Umbilical cord (tissue), 2 donors: ENCODE results near the gene PKD1. TPM values are rescaled to one million over a fixed set of nuclear protein-coding genes. Genes with fewer than 3 reads are reported as not detected.
A peak's percentile ranks its signal among the peaks of the same experiment; 100 is the strongest.
"Not testable (repeated sequence)": the region's sequence is repeated elsewhere in the genome, so short reads cannot be mapped to it uniquely, and the experiment has no call there.

Experiments used
- DNase-seq: peaks from one replicate; pipeline ENCODE4 v3.0.0-alpha.2; 2015; ENCODE audit warnings: low spot score
- total RNA-seq: library from RNA; depleted of rRNA; stranded (reverse); fragments of >200 nt; gene quantifications from one replicate; pipeline ENCODE4 v1.2.3, GENCODE V29; 2014; ENCODE audit warnings: low replicate concordance; ENCODE audit not compliant: insufficient read depth

PKD1 gene
- total RNA-seq, 1 donor from 2014 or later, result 99.9 TPM

DNA sequence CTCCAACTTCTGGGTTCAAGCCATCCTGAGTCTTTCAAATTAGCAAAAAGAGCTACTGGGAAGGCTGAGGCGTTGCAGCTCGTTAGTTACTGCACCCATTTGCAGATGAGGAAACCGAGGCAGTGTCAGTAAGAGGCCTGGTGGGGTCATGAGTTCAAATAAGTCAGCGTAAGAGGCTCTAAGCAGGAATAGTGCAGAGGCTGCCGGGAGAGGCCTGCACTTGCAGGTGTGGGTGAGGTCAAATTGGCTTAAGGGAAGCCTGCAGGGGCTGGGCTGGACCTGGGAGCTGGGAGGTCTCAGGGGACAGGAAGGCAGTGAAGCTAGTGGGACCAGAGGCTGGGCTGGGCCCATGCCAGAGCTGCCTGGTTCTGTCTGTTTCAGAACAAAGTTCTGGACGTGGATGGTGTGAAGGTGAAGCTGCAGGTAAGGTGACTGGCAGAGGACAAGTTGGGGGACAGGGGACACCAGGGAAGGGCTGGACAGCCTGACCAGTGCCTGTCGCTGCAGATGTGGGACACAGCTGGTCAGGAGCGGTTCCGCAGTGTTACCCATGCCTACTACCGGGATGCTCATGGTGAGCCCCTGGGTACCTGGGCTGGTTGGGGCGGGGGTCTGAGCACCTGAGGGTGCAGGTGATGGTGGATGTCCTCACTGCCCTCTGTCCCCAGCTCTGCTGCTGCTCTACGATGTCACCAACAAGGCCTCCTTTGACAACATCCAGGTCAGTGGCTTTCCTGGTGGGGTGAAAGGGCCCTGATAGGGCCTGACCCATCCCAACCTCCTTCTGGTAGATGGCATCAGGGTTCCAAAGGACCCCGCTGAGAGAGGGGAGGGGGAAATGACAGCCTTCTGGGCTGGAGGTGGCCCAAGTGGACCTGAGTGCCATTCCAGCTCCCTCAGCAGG lies 15.7 kb upstream of the PKD1 start:
- DNase-seq, result no peak

- no peak for DNase-seq
These were observed 14.9 kb upstream of the PKD1 start for GRCh38 chr16:2150418-2151187.

DNA sequence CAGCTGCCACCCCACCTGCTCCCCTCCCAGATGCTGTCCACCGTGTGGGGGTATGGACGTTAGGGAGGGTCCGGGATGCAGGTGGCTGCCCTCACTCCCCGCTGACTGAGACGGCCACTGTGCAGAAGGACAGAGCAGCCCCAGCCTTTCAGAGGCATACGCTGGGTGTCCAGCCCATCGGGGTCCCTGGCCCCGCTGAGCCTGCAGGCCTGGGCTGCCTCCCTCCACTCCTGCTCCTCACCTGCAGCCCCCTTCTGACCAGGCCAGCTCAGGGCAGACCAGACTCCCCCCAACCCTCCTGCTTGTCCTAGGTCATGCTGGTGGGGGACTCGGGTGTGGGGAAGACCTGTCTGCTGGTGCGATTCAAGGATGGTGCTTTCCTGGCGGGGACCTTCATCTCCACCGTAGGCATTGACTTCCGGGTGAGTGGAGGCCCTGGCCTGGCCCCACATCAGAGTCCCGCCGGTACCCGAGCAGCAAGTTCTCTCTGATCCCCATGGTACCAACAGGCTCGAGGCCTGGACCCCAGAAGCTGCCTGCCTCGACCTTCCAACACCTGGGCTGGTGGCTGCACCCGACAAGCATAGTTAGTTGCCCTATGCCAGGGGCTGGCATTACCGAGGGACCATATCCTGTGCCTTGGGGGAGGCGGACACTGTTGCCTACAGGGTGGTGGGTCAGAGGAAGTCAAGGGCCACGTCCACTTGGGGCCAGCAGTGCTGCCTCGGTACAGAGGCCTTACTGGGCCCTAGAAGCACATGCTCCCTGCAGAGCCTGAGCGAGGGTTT lies 14.1 kb upstream of the PKD1 start:
- no peak for DNase-seq

DNA sequence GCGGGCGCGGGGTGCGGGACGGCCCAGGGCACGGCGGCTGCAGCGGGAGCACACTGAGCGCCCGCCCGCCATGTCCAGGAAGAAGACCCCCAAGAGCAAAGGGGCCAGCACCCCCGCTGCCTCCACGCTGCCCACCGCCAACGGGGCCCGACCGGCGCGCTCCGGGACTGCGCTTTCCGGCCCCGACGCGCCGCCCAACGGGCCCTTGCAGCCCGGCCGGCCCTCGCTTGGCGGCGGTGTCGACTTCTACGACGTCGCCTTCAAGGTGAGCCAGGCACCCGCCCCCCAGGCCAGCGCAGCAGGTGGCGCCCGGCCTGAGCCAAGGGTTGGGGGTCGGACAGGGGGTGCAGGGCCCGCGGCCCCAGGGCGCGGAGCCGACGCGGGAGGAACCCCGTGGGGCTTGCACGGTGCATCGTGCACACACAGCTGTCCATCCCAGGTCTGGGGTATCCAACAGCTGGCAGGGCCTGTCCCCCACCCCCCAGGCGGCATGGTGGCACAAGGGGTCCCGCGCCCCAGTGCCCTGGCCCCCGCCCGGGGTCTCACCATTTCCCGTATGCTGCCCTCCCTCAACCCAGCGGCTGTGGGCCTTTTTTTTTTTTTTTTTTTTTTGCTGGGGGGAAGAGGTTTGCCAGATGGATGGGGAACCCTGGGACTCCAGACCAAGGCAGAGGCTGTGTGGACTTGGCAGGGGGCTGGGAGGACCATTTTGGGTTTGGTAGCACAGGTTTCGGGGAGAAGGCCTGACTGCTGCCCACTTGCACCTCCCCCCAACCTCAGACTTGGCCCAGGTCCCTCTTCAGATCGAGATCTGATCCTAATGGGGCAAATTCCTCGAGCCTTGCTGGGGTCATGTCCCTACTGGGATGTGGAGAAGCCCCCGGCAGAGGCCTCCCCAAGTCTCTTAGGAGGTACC lies 13.3 kb upstream of the PKD1 start:
- no peak for DNase-seq

GRCh38 chr16:2147981-2148671 lies 12.4 kb upstream of the PKD1 start, which contains the start of gene RAB26:
TSS of gene RAB26 (plus strand) at chr16:2148625. CDS start at chr16:2148784, 159 bp downstream.
- peak; percentile 60 for DNase-seq

DNA sequence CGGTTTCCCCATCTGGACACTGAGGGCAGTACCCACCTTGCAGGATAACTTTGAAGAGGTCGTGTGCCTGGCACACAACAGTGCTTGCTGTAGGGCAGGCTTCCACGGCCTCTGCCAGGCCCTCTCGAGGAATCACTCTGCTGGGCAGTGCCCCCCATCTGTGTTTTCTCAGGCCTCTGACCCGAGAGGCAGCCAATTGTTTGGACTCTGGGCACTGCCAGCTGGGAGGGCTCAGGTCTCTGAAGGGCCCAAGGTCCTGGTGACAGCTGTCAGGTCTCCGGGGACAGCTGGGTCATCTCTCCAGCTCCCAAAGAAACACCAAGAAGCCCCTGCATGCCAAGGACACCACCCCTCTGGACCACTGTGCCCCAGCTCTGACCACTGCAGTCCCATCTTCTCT lies 11.7 kb upstream of the PKD1 start:
- DNase-seq, result no peak

- no peak for DNase-seq
These were observed 10.1 kb upstream of the PKD1 start for GRCh38 chr16:2145843-2146242.

- no peak for DNase-seq
These were observed 8.3 kb upstream of the PKD1 start for GRCh38 chr16:2143878-2144485.

DNA sequence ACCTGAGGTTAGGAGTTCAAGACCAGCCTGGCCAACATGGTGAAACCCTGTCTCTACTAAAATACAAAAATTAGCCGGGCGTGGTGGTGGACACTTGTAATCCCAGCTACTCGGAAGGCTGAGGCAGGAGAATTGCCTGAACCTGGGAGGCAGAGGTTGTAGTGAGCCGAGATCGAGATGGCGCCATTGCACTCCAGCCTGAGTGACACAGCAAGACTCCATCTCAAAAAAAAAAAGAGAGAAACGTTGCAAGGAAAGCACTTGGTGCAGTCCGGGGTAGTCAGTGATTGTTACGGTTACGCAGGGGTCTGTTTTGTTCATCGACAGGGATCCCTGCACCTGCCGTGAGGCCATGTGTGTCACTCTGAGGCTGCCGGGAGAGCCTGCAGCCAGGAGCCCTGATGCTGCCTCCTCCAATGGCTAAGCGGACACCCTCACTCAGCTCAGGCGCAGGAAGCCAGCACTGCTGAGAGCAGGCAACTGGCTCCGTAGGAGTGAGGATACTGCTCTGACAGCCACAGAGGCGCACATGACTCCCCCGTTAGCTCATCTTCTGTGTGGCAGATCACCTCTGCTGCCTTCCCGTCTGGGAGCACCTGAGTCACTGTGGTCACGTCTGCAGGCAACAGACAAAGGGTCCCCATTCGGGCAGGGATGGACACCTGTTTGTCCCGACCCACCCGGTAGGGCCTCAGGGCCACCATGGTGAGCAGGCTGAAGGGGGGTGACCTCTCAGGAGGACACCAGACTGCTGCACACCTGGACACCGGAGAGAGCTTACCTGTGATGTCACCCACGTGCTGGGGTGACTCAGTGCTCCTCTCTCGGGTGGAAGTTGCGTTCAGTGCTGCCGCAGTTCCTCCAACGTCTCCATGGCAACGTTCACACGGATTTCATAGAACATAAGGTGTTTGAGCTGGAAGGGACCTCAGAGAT lies 7.5 kb upstream of the PKD1 start:
- no peak for DNase-seq

DNA sequence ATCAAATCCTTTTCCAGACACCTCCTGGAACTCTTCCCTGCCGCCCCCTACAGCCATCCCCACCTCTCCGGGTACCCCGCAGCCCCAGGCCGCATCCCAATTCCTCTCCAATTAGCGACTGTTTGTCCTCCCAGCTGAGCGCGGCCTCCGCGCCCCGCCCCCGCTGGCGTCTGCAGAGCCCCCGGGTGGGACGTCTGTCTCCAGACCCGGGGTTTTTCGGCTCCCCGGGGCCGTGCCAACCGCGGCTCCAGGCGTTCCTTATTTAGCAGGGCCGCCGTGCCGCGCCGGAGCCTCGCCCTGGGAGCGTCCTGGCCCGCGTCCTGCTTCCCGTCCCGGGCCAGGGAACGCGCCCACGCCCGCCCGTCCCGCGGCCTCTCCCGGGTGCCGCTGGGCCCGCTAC lies 627 bp downstream of the PKD1 start:
- DNase-seq, result not testable (repeated sequence)

- not testable (repeated sequence) for DNase-seq
These were observed 1.9 kb downstream of the PKD1 start for GRCh38 chr16:2133797-2134196.

DNA sequence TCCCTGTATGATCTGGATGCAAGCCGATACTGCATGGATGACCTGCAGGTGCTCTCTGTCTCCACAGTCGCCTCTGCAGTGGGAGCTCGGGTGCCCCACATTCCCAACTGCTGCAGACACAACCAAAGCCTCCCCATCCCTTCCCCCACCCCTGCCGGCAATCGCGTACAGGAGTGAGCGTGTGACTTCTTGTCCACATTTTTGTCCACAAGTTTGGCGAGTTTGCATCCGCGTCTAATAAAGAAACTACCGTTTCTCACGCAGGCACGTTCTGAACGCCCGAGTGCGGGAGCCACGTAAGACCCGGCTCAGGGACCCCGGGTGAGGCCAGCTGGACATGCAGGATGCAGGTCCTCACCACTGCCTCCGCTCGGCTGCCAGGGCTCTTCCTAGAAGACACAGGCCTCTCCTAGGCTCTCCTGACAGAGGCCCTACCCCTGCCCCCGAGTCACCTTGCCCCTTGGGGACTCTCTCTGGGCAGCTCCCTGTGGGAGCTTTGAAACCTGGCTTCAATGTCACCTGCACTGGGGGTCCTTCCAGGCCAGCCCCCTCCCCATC lies 5.7 kb downstream of the PKD1 start:
- DNase-seq, result not testable (repeated sequence)

DNA sequence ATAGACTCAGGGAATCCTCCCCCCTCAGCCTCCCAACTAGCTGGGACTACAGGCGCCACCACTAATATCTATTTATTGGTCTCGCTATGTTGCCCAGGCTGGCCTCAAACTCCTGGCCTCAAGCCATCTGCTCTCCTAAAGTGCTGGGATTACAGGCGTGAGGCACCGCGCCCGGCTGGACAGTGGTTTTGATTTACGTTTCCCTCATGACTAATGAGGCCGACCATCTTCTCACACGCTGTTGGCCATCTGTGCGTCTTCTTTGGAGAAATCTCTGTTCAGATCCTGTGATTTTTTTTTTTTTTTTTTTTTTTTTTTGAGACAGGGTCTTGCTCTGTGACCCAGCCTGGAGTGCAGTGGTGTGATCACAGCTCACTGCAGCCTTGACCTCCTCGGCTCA lies 6.4 kb downstream of the PKD1 start:
- not testable (repeated sequence) for DNase-seq

GRCh38 chr16:2127630-2128280 lies 7.9 kb downstream of the PKD1 start:
- peak; percentile 46 for DNase-seq

GRCh38 chr16:2126928-2127556 lies 8.7 kb downstream of the PKD1 start:
- not testable (repeated sequence) for DNase-seq

- DNase-seq, result not testable (repeated sequence)
These were observed 9.4 kb downstream of the PKD1 start for GRCh38 chr16:2126161-2126743.

DNA sequence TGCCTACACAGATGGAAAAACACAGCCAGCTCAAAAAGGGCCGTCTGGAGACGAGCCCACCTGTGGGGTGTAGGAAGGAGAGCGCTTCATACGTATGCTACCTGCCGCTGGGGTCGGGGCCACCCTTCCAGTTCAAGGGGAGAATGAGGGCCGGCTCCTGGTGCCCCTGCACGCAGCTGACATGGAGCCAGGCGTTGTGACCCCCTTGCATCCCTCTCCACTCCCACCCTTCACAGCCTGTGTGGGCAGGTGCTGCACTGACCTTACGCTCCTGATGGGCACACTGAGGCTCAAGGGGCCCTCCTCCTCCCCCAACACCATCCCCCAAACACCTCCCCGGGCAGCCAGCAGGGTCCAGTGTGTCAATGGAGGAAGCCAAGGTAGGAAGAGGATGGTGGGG lies 10.1 kb downstream of the PKD1 start:
- DNase-seq, result not testable (repeated sequence)
